ENCODE results near the gene SGPL1.

SGPL1 gene

GRCh38 chr10:70810967-70811366, 4.8 kb upstream of the SGPL1 start:
- DNase-seq (ENCODE audit: low read depth): no peak

GRCh38 chr10:70811881-70812280, 3.9 kb upstream of the SGPL1 start:
- no peak for DNase-seq (ENCODE audit: low read depth)

GRCh38 chr10:70812814-70813213, 2.9 kb upstream of the SGPL1 start:
- no peak for DNase-seq (ENCODE audit: low read depth)

DNA sequence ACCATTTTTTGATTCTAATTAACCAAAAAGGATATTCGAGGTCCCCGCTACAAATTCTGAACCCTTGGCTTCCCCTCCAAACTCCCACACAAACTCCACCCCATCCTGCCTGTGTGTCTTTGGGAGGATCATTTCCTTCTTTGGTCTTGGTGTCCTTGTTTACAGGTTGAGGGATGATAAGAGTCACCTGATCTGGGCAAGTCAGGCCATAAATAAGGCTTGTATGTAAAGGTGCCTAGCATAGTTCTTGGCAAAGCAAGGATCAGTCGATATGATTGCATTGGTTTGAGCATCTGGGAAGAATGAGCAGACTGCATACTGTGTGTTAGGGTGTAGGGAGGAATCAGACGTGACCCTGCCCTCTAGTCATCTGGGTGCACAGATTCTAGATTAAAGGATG, 1.6 kb upstream of the SGPL1 start:
- no peak for DNase-seq (ENCODE audit: low read depth)

DNA sequence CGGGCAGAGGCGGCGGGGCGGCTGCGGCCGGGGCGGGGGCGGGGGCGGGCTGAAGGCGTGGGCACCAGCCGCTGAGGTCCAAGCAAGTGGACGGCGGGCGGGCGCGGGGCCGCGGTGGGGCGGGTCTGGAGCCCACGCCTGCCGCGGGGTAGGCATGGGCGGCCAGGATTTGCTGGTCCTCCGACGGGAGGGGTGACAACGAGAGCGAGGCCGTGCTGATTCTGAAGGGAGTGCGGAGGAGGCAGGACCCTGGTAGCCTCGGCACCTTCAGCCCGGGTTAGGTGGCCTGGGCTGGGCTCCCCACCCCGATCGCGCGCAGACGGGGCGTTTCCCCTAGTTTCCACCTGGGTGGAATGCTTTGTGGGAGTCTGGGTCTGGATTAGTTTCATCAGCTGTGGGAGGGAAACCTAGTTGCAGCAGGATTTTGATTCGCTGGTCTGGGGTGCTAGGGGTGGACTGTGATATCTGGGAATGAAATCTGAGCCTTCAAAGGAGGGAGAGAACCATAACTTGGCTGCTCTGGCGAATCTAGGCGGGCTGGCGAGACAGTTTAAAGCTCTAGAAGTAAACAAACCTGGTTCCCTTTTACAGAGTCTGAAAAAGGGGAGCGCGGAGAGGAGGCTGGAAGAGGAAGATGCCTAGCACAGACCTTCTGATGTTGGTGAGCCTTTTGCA, 609 bp downstream of the SGPL1 start:
- peak; percentile 23 for DNase-seq (ENCODE audit: low read depth)

DNA sequence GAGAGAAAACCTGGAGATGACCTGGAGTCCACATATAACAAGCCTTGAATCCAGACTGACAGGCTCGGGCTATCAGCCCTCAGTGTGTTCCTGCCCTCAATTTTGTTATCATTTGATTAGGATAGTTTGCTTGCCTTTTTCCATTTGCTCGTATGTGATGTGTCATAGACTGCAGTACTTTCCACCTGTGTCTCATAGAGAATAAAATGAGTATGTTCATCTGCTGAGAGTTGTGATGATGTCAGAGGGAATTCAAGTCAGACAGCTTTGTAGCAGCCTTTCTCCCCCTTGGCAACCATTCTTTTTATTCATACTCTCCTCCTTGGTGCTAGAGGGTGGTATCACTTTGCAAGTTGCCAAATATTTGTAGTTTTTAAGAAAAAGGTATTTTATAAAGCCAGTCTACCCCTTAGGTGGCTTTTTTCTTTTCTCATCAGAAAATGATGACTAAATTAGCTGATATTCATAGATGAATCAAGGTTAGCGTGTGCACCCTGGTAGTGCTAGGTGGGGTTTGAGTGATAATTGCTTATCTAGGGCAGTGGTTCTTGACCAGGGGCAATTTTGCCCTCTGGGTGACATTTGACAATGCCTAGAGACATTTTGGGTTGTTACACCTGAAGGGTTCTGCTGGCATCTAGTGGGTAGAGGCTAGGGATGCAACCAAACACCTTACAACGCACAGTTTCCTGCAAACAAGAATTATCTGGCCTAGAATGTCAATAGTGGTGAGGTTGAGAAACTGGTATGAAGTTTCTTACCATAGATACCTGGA, 5.4 kb downstream of the SGPL1 start:
- DNase-seq (ENCODE audit: low read depth): no peak

DNA sequence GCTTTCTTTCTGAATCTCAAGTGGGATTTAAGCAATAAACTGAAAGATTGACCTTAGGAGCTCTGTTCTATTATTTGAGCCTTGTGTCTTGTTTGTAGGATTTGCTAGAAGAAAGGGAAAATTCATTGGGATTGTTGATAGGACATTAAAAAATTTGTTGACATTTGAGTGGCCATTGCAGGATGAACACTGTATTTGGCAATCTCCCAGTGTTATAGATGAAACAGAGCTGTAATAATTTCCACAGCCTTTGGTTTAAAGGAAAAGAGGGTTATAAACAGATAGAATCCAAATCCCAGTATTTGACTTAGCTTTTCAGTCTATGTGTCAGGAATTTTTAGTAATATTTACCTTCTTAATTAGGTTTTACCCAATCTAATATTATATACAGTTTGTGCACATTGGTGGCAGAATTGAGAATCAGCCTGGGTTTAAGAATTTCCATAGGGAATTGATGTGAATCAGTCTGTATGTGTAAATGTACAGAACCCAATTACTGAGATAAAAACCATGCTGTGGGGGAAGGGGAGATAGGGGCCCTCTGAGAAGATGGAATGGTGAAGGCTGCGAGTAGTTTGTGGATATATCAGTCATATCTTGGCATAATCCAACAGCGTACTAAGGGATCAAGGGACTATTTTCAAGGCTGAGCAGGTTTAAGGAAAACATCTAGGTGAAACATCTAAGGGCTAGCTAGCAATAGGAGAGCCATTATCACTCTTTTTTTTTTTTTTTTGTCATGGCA, 6.5 kb downstream of the SGPL1 start:
- DNase-seq (ENCODE audit: low read depth): no peak

DNA sequence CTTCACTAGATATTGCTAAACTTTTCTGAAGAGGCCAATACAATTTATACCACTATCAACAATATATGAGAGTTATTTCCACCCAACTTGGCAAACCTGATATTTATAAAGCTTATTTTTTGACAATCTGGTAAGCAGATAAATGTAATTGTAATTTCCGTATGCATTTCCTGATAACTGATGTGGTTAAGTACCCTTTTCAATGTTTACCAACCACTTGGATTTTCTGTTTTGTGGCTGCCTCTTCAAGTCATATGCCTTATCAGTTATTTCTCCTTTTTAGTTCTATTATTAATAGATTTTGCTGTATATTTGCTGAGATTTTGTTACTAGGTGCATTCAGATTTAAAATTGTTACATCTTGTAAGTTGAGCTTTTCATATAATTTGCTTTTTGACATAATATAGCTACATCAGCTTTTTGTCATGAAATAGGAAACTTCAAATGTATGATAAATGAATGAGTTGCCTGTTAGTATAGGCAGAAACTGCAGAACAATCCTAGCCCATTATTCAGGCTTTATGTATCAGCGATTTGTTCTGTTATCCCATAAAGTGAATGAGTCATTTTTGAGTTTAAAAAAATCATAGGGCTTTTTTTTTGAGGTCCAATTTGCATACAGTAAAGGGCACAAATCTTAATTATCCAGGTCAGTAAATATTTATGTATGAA, 11.5 kb downstream of the SGPL1 start:
- DNase-seq (ENCODE audit: low read depth): no peak

- DNase-seq (ENCODE audit: low read depth): no peak
These were observed 13.2 kb downstream of the SGPL1 start for GRCh38 chr10:70828923-70829322.

DNA sequence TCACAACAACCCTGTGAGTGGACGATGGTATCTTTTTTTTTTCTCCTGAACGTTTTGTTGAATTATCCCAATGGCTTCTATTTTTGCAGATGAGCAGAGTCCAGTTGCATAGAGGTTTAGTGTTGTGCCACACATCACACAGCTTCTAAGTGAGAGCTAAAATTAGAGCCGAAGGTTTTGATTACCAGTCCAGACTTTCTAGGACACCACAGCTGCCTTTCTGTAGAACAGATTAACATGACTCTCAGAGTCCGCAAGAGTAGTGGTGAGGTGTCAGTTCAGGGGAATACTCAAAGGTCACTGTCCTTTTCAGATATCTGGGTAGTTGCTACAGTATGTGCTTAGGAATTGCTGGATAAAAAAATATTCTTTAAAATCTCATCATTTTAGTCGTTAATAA, 13.8 kb downstream of the SGPL1 start:
- DNase-seq (ENCODE audit: low read depth): no peak

DNA sequence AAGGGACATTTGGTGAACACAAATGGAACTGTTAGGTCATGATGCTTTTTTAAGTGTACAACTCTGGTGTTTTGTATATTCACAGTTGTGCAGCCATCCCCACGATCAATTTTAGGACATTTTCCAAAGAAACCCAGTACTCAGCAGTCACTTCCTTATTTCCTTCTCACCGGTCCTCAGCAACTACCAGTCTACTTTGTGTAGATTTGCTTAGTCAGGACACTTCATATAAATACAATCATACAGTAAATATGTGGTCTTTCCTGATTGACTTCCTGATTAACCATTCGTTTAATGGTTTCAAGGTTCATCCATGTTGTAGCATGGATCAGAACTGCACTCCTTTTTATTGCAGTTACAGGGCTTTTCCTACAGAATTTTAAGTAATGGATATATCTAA, 14.4 kb downstream of the SGPL1 start:
- no peak for DNase-seq (ENCODE audit: low read depth)

- no peak for DNase-seq (ENCODE audit: low read depth)
These were observed 16.5 kb downstream of the SGPL1 start for GRCh38 chr10:70832221-70832620.

DNA sequence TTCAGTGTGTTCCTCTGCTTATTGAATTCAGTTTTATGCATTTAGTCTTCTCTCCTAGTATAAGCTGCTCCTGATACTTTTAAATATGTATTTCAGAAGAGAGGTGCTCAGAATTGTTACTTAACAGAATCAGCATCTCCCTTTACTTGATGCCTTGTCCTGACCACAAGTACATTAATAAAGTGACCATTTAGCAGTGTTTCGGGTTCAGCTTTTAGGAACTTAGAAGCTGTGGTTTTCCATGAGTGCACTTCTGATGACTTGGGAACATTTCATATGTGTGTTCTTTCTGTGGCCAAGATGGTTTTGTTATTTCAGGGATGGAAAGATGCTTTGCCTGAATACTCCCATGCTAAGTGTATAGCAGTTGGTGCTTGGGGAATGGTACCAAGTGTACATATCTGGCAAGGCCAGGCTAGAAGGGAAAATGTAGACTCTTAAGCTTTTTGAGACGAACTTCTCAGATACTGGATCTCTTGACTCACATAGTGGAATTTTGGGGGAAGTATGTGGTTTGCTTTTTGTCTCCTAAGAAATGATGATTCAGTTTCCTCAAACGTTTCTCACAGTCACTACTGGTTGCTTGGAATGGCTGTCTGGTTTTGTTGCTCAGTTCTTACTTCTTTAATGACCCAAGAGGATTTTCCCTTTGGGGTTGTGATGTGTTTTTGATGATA, 17.2 kb downstream of the SGPL1 start:
- DNase-seq (ENCODE audit: low read depth): no peak

GRCh38 chr10:70833601-70834000, 17.9 kb downstream of the SGPL1 start:
- no peak for DNase-seq (ENCODE audit: low read depth)

DNA sequence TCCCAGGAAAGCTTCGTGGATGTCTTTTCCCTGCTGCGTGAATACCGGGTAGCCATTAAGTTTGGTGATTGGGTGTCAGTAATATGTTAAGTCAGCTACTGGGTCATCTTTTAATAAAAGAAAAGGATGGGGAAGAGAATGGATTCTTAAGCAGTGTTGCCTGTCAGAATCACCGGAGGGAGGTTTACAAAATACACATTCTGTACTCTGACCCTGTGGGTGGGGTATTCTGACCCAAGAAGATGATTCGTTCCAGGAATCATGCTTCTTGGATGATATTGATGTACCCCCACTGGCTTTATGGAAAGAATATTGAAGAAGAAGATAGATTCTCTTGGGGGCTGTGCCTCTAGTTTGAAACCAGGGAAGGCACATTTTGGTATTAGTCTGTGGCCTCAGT, 18.3 kb downstream of the SGPL1 start:
- no peak for DNase-seq (ENCODE audit: low read depth)

DNA sequence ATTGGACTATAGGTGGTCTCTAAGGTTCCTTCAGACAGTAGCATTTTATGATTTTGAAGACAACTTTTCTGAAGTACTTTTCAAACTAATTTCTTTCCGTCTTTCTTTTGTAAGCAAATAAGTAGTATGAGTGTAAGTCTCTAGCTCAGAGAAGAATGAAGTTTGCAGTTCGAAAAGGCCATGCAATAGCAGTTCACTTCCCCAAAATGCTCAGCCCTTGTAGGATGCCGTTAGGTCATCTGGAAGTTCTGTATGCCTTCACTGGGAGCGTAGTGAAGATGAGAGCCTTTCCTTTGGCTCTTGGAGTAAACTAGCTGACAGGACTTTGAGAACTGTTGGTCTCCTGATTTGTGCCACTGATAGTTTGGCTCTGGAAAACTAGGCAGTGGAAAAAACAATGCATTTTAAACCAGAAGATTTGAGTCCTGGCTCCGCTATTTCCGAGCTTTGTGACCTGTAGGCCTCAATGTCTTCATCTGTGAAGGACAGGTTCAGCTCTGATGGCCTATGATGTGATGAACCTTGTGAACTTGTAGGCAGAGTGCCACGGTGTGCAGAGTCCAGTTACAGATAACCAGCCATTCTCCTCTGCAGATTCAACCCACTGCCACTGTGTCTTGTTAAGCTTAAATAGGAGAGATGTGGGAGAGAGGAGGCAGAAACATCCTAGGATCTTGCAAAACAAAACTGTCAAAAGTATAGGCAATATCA, 18.8 kb downstream of the SGPL1 start:
- no peak for DNase-seq (ENCODE audit: low read depth)

GRCh38 chr10:70836319-70836718, 20.6 kb downstream of the SGPL1 start:
- DNase-seq (ENCODE audit: low read depth): no peak

GRCh38 chr10:70837660-70838059, 21.9 kb downstream of the SGPL1 start:
- DNase-seq (ENCODE audit: low read depth): no peak

DNA sequence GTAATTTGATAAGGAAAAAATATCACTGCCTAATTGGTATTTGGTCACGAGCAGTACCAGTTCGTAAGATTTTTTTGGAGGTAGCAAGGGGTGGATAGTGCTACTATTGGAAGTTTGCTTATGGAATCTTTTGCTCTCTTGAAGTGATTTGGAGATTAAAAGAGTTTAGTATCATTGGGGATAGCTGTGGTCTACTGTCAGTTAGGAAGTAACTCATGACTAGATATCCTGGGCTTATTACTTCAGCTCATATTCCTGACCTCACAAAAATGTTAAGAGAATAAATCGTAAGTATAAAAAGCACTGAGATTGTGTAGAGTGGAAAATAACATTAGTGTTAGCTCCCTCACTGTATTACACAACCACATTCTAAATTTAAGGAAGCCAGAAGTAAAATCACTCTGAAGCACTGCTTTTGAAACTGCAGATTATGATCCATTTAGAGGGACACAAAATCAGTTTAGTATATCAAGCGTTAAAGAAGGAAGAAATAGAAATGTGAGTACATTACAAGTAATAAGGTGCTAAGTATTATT, 22.6 kb downstream of the SGPL1 start:
- no peak for DNase-seq (ENCODE audit: low read depth)

DNA sequence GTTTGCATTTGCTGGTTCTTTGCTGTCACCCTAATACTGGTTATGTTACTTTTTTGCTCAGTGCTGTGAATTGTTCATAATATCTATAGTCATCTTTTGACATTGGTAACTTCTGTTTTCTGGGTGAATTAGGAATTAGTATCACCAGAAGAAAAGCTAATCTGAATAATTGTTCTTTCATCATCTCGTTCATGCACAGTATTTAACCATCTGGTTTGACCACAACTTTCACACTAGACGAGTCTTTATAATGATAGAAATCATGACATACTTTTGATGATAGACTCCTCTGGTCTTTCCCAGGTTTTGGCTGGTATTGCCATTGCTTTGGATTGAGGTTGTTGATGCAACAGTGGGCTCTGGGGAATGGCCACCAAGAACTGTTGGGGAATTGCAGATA, 25.1 kb downstream of the SGPL1 start:
- no peak for DNase-seq (ENCODE audit: low read depth)

- DNase-seq (ENCODE audit: low read depth): no peak
These were observed 27.6 kb downstream of the SGPL1 start for GRCh38 chr10:70843333-70843732.

All from stimulated activated CD8-positive, alpha-beta memory T cell treated with anti-CD3 and anti-CD28 coated beads, Interleukin-12 subunit alpha, Interleukin-12 subunit beta, amount 100 ng/mL, for 4 hours (primary cell).